Activated CD4-positive, alpha-beta T cell treated with anti-CD3 and anti-CD28 coated beads, Interleukin-10, Interleukin-2, amounts not matched to agents 100 ng/mL and 50 ng/mL, durations not matched to agents 16 hours and 8 hours (primary cell): ENCODE data around the gene NKD1.
A peak's percentile ranks its signal among the peaks of the same experiment; 100 is the strongest.
"Not testable (repeated sequence)": the region's sequence is repeated elsewhere in the genome, so short reads cannot be mapped to it uniquely, and the experiment has no call there.

Source experiments
- DNase-seq: peaks from one replicate; pipeline ENCODE4 v3.0.0-alpha.2; 2020

The NKD1 gene

DNA sequence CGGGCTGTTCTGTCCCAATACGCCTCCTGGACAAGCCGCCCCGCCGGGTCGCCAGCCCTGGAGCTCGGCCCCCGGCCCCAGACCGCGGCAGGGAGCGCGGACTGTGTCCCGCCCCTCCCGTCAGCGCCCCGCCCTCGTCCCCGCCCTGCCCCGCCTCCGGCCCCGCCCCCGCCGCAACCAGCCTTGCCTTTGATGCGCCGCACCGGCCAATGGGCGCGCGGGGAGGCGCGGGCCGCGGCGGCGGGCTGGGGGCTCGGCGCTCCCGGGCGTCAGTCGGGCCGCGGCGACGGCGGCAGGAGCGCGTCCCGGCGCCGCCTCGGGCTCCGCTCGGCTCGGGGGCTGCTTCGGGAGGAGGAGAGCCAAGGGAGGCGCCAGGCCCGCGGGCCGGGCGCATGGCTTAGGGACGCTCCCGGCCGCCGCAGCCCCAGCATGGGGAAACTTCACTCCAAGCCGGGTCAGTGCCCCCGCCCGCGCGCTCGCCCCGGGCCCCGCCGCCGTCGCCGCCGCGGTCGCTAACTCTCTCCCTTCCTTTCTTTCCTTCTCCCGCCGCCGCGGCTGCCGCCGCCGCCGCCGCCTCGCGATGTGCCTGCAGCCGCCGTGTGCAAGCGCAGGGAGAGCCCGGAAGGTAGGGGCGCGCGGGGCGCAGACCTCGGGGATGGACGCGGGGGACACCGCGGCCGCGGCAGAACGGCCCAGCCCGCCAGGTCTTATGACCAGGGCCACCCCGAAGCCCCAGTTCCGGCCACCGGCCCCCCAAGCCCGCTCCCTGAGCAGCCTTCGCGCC is at the start of gene NKD1:
NKD1 (plus strand) TSS at position 272 of the 784 bp plus-strand sequence; CDS start at position 430, 158 bp downstream.
- peak; percentile 72 for DNase-seq

DNA sequence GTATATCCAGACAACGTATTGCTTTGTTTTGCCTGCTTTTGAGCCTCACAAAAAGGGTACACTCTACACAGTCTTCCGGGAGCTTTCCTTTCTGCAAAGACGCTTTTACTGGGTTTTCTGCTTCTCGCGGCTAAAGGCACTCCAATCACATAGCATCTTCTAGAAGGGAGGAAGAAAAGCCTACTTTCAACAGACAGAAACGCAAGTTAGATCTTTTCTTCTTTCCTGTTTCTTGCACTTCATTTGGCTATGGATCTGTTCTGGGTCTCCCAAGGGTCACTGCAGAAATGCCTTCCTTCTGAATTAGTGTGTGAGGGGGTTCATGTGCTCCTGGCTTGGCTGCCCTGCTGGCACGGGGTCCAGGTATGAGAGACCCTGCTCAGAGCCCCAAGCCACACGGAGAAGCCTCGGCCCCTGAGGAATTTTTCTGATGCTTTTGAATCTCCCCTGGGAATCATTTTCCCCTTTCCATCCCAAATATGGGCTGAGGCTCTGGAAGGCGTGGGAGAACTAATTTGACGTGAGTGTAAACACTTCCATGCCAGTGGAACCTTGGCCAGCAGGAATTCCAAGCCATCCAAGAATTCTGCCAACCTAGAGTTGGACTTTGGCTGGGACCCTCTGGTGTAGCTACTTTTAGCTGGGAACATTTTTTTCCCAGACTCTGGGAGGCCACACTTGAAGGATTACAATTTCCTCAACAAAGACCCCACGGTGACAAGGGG is 49.6 kb upstream of the NKD1 start:
- DNase-seq: no peak

GRCh38 chr16:50499254-50499653 is 48.9 kb upstream of the NKD1 start:
- no peak for DNase-seq

GRCh38 chr16:50500171-50500874 is 47.9 kb upstream of the NKD1 start:
- no peak for DNase-seq

- no peak for DNase-seq
Measured at GRCh38 chr16:50501251-50501650, 46.9 kb upstream of the NKD1 start.

- DNase-seq: no peak
Measured at GRCh38 chr16:50501986-50502615, 46.1 kb upstream of the NKD1 start.

DNA sequence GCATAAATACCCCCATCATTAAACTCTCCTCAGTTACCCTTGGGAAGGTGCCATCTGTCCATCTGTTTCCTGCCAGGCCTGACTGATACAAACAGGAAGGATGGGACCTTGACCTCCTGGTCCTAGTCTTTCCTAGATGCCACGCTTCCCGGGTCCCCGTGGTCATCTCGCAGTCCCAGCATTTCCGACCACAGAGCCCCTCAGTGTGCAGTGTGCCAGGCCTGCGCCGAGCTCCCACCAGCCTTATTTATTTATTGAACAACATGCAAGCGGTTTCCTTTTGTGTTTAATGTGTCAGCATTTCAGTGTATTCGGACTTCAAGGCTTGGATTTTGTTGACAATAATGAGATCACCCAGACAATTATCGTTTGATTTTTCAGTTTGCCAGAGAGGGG is 45.6 kb upstream of the NKD1 start:
- DNase-seq: no peak

- not testable (repeated sequence) for DNase-seq
Measured at GRCh38 chr16:50503868-50504531, 44.2 kb upstream of the NKD1 start.

DNA sequence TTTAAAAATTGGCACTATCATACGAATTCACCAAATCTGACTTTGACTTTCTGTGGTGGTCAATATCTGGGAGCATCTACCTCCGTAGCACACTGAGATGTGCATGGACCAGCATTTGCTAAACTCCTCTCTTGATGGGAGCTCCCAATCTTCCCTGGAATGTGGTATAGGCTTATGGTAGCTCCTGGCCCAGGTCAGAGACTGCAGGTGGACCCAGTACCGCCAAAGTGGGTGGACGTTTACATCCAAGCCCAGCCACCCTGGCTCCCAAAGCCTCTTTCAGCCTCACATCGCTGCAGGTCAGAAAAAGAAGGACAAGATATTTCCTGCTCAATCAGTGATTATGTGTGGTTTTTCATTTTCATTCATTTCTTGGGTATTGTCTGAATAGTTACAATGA is 43.1 kb upstream of the NKD1 start:
- DNase-seq: no peak

DNA sequence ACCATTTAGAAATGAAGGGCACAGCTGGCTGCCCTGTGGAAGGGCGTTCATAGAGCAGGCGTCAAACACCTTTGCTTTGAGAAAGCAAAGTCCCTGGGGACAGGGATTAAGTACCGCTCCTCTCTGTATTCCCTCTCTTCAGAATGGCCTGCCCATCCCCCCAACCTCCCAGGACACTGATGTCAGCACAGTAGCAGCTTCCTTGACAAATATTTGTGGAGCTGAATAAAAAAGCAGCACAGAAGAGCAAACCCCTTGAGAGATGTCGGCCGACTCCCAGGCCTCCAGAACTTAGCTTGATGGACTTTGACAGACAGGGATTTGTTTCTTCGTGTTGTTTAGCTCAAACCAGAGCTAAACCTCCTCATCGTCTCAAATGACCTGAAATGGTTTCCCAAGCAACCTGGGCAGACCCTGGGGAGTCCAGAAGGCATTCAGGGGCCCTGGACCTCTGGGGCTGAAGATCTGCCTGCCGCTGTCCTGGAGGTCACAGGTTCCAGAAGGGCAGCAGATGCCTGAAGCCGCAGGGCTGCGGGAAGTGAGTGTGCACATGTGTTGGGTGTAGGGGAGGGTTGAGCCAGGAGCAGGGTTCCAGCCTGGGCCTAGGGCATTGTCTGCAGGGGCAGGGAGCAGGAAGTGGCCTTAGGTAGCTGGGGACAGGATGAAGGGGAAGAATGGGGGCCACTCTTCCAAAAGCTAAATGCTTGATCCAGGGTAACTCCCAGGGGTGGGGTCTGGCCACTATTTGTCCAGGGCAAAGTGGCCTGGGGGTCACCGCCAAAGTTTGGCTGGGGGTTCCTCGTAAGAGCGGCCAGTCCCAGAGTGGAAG is 42.3 kb upstream of the NKD1 start:
- DNase-seq: no peak

GRCh38 chr16:50506543-50506937 is 41.7 kb upstream of the NKD1 start:
- no peak for DNase-seq

DNA sequence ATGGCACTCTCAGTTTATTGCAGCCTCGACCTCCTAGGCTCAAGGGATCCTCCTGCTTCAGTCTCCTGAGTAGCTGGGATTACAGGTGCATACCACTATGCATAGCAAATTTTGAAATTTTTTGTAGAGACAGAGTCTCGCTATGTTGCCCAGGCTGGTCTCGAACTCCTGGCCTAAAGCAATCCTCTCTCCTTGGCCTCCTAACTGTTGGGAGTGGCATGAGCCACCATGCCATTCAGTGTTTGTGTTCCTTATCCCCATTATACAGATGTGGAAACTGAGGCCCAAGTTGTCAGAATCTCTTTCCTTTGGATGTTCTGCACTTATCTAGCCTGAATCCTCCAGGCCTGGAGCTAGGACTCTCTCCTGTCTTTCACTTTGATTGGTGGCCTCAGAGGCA is 40.8 kb upstream of the NKD1 start:
- DNase-seq: no peak

DNA sequence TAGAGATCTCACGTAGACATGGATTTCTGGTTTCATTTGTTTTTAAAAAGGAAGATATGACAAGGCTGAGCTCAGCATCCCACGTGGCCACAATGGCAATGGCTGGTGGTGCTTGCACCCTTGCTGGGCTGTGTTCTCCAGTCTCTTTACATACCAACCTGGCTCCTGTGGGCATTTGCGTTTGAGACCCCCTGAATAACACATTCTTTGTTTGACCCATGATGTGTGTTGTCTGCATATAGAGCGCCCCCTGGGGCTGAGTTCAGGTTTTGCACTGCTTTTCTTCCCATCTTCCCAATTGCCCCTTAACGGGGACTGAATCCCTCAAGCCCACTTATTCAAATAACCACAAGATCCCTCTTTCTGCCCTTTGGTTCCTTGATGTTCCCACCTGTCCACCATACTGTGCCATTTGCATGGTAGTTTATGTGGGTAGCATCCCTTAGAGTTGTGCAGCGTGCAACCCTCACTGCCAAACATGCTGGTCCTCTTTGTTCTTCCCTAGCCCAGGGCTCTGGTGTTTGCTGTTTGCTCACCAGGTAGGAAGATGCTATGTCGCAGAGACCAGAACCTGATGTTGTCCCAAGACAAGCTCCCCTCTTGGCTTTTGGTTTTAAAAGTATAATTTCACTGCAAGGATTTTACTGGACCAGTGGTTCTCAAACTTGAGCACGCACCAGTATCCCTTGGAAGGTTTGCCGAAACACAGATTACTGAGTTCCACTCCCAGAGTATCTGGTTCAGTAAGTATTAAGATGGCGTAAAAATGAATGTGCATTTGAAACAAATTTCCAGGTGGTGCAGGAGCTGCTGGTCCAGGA is 38.5 kb upstream of the NKD1 start:
- DNase-seq: peak; percentile 45

DNA sequence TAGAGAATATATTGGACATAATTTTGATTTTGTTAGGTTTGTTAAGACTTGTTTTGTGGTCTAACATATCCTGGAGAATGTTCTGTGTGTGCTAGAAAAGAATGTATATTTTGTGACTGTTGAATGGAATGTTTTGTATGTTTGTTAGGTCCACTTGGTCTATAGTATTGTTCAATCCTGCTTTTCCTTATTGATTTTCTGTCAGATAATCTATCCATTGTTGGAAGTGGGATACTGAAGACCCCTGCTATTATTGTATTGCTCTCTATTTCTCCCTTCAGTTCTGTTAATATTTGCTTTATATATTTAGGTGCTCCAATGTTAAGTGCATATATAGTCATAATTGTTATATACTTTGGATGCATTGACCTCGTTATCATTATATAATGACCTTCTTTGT is 33.0 kb upstream of the NKD1 start:
- DNase-seq: no peak

DNA sequence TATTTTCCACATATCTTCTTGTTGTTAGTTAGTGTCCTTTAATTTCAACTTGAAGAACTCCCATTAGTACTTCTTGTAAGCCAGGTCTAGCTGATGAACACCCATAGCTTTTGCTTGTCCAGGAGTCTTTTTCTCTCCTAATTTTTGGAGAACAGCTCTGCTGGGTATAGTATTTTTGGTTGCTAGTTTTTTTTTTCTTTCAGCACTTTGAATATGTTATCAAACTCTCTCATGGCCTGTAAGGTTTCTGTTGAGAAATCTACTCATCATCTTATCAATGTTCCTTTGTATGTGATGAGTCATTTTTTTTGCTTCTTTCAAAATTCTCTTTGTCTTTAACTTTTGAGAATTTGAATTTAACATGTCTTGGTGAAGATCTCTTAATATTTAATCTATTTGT is 31.8 kb upstream of the NKD1 start:
- DNase-seq: no peak

- DNase-seq: no peak
Measured at GRCh38 chr16:50516890-50517289, 31.3 kb upstream of the NKD1 start.

DNA sequence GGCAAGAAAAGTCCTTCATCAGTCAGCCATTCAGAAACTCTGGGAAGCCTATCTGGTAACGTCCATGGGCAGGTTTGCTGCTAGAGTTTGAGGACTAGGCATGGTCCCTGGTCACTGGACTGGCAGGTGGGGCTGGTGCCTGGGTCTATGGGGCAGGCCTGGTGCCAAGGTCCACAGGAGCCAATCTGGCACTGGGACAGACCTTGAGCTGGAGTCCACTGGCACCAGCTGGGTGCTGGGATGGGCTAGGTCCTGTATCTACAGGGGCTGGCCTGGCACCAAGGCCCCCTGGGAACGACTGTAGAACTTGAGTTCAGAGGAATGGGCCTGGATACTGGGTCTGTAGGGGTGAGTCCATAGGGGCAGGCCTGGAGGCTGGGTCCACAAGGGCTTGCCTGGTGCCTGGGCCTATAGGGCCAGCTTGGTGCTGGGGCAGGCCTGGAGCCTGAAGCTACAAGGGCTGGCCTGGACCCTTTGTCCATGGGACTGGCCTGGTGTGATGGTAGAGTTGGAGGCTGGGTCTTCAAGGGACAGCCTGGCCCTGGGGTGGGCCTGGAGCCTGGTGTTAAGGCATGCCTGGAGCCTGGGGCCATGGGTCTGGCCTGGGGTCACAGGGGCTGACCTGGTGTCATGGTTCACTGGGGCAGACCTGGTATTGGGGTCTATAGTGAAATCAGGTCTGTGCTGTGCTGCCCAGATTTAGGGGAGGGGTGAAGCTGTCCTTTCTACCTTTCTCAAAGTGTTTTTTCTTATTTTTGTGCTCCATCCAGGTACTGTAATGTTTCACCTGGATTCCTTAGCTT is 30.5 kb upstream of the NKD1 start:
- no peak for DNase-seq

DNA sequence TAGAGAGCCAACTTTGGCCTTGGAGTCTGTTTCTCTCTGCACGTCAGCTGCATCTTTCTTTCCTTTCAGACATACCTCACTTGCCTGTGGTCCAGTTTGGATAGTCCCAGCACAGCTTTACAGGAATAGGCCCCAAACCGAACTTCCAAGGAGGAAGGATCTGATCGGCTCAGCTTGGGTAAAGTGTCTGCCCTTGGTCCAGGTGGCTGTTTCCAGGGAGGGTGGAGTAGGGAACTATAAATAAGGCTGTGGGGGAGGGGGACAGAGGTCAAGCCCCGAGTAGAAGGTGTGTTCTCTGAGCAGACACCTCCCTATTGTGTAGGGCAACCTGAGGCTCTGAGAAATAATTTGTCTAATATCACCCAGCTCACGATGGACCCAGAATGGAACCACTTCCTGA is 29.2 kb upstream of the NKD1 start:
- no peak for DNase-seq

- DNase-seq: no peak
Measured at GRCh38 chr16:50519602-50520001, 28.6 kb upstream of the NKD1 start.
